ENCODE data around the gene TMEM44.

Gene TMEM44

DNA sequence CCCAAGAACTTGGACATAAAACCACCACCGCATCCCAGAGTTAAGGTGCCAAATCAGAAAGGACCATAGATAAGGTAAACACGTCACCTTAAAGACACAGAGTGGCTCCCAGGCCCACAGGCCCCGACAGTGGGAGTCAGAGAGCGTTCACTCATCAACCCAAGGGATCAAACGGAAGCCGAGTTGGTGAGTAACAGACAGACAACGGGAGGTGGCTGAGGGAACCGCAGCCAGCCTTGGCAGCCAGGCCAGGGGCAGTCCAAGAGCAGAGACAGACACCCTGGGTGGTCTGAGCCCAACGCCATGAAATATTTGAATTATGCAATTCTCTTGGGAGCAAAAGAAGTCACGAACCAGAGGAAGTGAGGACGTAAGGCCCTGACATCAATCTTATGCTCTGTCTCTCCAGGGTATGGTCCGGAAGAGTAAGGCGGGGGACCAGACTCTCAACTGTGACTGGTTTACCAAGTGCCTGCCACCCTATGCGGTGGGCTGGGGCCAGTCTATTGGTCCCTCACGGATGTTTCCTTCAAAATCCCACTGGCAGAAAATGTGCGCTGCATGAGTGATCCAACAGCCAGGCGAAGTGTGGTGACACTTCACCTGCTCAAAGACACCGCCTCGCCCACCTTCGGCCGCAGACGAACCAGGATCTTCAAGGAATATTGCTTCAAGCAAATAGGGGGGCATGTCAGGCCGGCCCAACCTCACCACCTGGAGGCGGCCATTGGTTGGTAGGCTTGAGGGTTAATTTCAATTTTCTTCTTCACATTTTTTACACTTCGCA, 34.3 kb downstream of the TMEM44 start:
- H3F3A ChIP-seq (ENCODE audit: low read depth): no peaks in the 10 kb centered on the region
- no peaks in the 10 kb centered on the region for H3K9me2 ChIP-seq (replicated peaks; ENCODE audit: low read depth, low read length)
- H3K27me3 ChIP-seq (ENCODE audit: insufficient read depth, low read length, poor library complexity, severe bottlenecking): no peaks in the 10 kb centered on the region
- peaks cover 5% of the 10 kb centered on the region for H3K4me1 ChIP-seq (ENCODE audit: insufficient read depth, low read length, poor library complexity, severe bottlenecking)
- H4K20me1 ChIP-seq (ENCODE audit: insufficient read depth, low read length, poor library complexity, severe bottlenecking): no peaks in the 10 kb centered on the region
- no peak overlapping the region for H3K4me2 ChIP-seq (ENCODE audit: low read depth, low read length, poor library complexity, severe bottlenecking)
- no peak overlapping the region for H3K9ac ChIP-seq (ENCODE audit: low read depth, low read length, poor library complexity, severe bottlenecking)
- no peak overlapping the region for H3K4me3 ChIP-seq (ENCODE audit: low read length, poor library complexity, severe bottlenecking)
- no peak overlapping the region for H2AFZ ChIP-seq (ENCODE audit: low read length)
- H3K36me3 ChIP-seq (ENCODE audit: insufficient read depth, low read length): peaks cover 3% of the 10 kb centered on the region; the same call in 1 of the 2 replicates
- H3K9me3 ChIP-seq (ENCODE audit: insufficient read depth, low read depth, low read length): no peaks in the 10 kb centered on the region
- TF ChIP-seq EZH2phosphoT487 (IDR thresholded peaks at IDR 0.05; ENCODE audit: borderline replicate concordance): no peak
- no peaks in the 10 kb centered on the region for H3K79me2 ChIP-seq (ENCODE audit: insufficient read depth, low read length)

DNA sequence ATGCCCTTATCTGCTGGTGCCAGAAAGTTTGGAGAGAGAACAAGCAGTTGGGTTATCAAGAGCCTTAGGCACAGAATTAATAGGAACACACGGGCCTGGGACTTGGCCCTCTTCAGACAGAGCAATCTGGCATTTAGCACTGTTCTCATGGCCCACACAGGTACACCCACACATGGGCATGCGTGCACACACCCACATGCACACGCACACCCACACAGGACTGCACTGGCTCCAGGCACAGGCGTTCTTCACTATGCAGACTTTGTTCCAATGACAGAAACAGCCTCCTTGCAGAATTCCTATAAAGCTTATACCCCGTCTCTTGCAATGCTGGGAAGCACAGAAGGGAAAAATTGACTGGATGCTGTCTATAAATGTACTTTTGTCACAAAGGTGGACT, 36.3 kb downstream of the TMEM44 start:
- Histone ChIP-seq H3K9me2 (replicated peaks; ENCODE audit: low read depth, low read length) (no peaks in the 10 kb centered on the region), H4K20me1 (ENCODE audit: insufficient read depth, low read length, poor library complexity, severe bottlenecking) (no peaks in the 10 kb centered on the region), H3K4me1 (ENCODE audit: insufficient read depth, low read length, poor library complexity, severe bottlenecking) (peaks cover 5% of the 10 kb centered on the region), H2AFZ (ENCODE audit: low read length) (no peak overlapping the region), H3K9ac (ENCODE audit: low read depth, low read length, poor library complexity, severe bottlenecking) (no peak overlapping the region), H3K4me3 (ENCODE audit: low read length, poor library complexity, severe bottlenecking) (no peak overlapping the region), H3K79me2 (ENCODE audit: insufficient read depth, low read length) (no peaks in the 10 kb centered on the region), H3F3A (ENCODE audit: low read depth) (no peaks in the 10 kb centered on the region), H3K36me3 (ENCODE audit: insufficient read depth, low read length) (no peaks in the 10 kb centered on the region; the same call in 1 of the 2 replicates), H3K4me2 (ENCODE audit: low read depth, low read length, poor library complexity, severe bottlenecking) (no peak overlapping the region), H3K9me3 (ENCODE audit: insufficient read depth, low read depth, low read length) (no peaks in the 10 kb centered on the region), H3K27me3 (ENCODE audit: insufficient read depth, low read length, poor library complexity, severe bottlenecking) (no peaks in the 10 kb centered on the region)
- TF ChIP-seq, protein P1, sequence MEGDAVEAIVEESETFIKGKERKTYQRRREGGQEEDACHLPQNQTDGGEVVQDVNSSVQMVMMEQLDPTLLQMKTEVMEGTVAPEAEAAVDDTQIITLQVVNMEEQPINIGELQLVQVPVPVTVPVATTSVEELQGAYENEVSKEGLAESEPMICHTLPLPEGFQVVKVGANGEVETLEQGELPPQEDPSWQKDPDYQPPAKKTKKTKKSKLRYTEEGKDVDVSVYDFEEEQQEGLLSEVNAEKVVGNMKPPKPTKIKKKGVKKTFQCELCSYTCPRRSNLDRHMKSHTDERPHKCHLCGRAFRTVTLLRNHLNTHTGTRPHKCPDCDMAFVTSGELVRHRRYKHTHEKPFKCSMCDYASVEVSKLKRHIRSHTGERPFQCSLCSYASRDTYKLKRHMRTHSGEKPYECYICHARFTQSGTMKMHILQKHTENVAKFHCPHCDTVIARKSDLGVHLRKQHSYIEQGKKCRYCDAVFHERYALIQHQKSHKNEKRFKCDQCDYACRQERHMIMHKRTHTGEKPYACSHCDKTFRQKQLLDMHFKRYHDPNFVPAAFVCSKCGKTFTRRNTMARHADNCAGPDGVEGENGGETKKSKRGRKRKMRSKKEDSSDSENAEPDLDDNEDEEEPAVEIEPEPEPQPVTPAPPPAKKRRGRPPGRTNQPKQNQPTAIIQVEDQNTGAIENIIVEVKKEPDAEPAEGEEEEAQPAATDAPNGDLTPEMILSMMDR (conservative IDR thresholded peaks at IDR 0.05; ENCODE audit: low read length): no peak
- TF ChIP-seq EZH2phosphoT487 (IDR thresholded peaks at IDR 0.05; ENCODE audit: borderline replicate concordance): no peak

DNA sequence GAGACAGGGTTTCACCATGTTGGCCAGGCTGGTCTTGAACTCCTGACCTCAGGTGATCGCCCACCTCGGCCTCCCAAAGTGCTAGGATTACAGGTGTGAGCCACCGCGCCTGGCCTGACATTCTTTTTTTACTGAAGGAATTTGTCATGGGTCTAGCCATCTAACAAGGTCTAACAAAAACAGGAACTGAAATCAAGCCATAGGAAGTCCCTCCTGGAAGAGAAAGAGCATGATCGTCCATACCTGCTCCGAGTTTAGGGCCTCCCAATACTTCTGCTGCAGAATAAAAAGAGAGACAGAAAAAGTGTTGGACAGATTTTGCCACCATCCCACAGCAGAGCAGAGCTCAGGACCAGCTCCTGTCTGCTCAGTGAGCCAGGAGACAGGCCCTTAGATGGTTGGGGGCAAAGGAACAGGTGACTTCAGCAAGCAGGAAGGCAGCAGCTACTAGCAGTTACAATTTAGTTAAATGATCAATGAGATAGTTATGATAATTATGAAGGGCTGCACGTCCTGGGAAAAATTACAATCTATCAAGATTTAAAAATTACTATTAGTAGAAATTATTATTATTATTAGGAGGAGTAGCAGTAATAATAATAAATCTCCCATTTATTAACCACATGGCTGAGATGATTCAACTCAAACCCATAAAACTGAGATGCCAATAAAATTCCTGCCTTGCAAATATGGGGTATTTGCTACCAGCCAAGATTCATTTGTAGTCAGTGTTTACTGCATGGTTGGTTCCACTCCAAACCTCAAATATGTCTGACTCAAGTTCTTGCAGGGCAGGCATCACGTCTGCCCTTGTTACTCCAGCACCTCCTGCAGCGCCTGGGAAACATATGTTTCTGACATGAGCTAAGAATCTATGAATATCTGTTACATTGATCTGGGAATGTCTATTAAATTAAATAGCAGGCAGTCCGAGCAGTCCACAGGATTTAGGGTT, 40.1 kb downstream of the TMEM44 start:
- Histone ChIP-seq H3K4me3 (ENCODE audit: low read length, poor library complexity, severe bottlenecking) (no peak overlapping the region), H3K4me2 (ENCODE audit: low read depth, low read length, poor library complexity, severe bottlenecking) (no peak overlapping the region), H3K9ac (ENCODE audit: low read depth, low read length, poor library complexity, severe bottlenecking) (no peak overlapping the region), H3K79me2 (ENCODE audit: insufficient read depth, low read length) (no peaks in the 10 kb centered on the region), H3K9me2 (replicated peaks; ENCODE audit: low read depth, low read length) (no peaks in the 10 kb centered on the region), H2AFZ (ENCODE audit: low read length) (no peak overlapping the region), H4K20me1 (ENCODE audit: insufficient read depth, low read length, poor library complexity, severe bottlenecking) (no peaks in the 10 kb centered on the region), H3K4me1 (ENCODE audit: insufficient read depth, low read length, poor library complexity, severe bottlenecking) (peaks cover 5% of the 10 kb centered on the region), H3K36me3 (ENCODE audit: insufficient read depth, low read length) (peaks cover 1% of the 10 kb centered on the region; the same call in 1 of the 2 replicates), H3K9me3 (ENCODE audit: insufficient read depth, low read depth, low read length) (no peaks in the 10 kb centered on the region), H3K27me3 (ENCODE audit: insufficient read depth, low read length, poor library complexity, severe bottlenecking) (no peaks in the 10 kb centered on the region), H3F3A (ENCODE audit: low read depth) (no peaks in the 10 kb centered on the region)
- TF ChIP-seq, protein P1 (conservative IDR thresholded peaks at IDR 0.05; ENCODE audit: low read length): no peak
- no peak for TF ChIP-seq EZH2phosphoT487 (IDR thresholded peaks at IDR 0.05; ENCODE audit: borderline replicate concordance)

Measured in Loucy (cell line).